HuH-7 (cell line): ENCODE data around the gene TMEM150C.

Experiments used
- DNase-seq: peaks from one replicate; pipeline ENCODE4 v3.0.0; 2011; ENCODE audit warnings: low spot score

The TMEM150C gene

DNA sequence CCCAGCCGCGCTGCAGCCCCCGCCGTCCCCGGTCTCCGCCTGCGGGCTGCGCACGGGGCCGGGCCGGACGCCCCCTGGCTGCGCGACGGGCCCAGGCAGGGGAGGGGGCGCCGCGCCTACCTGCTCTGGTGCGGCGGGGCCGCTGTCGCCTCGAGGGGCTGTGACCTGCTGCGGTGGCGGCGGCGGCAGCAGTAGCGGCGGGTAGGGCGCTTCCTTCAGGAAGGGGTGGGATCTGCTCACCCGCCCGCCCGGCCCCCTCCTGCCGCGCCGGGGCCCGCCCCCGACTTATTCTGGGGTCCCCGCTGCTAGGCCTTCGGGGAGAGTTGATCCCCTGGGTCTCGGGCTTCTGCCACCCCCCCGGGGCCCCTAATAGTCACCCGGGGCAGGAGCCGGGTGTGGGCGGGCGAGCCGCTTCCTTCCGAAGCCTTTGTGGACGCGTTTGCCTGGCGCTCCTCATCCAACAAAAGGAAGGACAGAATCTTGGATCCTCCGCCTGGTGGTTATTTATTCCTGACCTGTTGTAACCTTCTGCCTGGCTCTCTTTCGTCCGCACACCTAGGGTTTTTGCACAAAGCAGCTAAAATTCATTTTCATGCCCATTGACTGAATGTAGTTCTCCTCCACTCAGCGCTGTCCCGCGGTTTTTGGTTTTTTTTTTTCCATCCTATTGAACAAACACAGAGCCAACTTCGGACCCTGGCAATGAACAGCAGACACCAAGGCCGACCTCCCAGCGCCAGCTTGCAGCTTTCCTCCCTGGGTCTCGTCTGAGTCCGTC is at the start of gene TMEM150C:
TMEM150C (minus strand) TSS at position 203 of the 778 bp plus-strand sequence. CDS start 57,331 bp downstream, outside the sequence.
- peak; percentile 53 for DNase-seq

DNA sequence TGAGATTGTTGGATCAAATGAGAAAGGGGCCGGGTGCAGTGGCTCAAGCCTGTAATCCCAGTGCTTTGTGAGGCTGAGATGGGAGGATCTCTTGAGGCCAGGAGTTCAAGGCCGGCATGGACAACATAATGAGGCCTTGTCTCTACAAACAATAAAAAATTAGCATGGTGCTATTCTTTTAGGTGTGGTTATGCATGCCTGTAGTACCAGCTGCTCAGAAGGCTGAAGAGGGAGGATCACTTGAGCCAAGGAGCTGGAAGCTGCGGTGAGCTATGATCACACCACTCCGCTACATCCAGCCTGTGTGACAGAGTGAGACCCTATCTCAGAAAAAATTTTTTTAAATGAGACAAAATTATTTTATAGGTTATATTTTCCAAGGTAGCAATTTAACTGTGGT is 49.7 kb upstream of the TMEM150C start:
- DNase-seq = no peak

DNA sequence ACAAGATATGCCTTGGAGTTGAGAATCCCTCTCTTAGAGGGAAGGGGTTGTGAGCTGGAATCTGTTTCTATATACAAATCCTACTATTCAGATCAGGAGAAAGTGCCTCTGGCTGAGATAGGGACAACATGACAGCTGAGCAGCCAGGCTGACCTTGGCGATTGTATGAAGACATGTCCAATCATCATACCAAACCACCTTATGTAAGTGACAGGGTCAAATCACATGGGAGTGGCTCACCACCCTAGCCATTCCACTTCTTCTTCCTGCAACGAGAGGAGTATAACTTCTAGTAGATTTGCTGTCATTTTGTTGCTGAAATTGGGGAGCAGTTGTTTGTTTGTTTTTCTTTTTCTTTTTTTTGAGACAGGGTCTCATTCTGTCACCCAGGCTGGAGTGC is 48.3 kb upstream of the TMEM150C start:
- DNase-seq = no peak

- DNase-seq = no peak
Measured at GRCh38 chr4:82606622-82607021, 44.8 kb upstream of the TMEM150C start.

DNA sequence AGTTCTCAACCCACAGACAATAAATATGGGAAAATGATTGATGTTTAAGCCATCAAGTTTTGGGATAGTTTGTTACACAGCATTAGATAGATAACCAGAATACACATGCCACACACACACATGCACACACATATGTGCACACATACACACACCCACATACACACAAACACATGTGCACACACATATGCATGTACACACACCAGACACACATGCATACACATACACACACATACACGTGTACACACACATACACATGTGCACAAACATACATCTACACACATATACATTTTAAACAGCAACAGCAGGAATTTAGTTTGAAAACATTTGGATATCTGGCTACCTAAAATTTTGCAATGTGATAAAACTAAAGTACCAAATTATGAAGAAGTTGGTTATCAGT is 42.7 kb upstream of the TMEM150C start:
- DNase-seq = no peak

DNA sequence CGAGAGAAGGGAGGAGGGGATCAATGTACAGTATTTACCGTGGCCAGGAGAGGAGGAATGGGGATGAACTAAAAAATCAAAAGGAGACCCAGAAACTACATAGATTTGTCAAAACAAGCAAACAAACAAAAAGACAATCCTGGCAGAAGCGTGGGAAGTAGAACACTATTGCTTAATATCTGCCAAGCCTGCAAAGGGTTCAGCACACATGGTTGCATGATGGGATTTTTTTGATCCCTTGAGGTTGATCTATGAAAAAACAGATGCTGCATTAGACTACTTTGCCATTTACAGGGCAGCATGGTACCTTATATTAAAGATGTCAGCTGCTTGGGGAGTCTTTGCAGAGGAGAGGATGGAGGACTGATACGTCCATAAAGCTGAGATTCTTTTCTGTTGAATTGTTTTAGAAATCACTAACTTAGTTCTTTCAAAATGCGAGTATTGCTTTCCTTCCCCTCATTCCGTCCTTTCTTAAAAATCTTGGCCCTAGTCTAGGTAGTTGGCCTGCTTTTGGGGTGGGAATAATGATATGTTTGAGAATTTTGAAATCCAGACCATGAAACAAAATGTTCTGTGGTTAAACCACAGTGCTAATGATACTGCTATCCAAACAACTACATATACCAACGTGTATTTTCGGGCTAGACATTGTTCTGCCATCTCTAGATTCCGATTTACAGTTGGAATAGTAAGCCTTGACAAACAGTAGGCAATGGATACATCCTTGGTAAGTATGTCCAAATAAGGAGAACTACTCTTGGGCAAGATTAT is 39.6 kb upstream of the TMEM150C start:
- DNase-seq = no peak

- DNase-seq = peak; percentile 28
Measured at GRCh38 chr4:82599336-82599735, 37.5 kb upstream of the TMEM150C start.

GRCh38 chr4:82594456-82594855 is 32.7 kb upstream of the TMEM150C start:
- no peak for DNase-seq

GRCh38 chr4:82593411-82593810 is 31.6 kb upstream of the TMEM150C start:
- no peak for DNase-seq

DNA sequence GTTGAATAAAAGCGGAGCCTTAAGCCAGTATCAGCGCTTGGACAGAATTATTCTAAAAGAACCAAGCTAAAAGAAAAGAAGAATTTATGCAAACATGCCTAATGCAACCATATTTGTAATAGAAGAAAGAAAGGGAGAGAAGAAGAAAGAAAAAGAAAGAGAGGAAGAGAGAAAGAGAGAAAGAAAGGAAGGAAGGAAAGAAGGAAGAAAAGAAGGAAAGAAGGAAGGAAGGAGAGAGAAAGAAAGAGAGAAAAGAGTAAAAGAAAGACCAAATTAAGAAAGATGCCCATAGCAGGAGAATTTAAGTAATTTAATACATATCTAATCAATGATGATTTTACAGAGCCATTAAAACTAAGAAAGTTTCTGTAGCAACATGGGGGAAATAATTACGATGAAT is 30.9 kb upstream of the TMEM150C start:
- no peak for DNase-seq

GRCh38 chr4:82591592-82591991 is 29.8 kb upstream of the TMEM150C start:
- no peak for DNase-seq

GRCh38 chr4:82589756-82590155 is 28.0 kb upstream of the TMEM150C start:
- no peak for DNase-seq

DNA sequence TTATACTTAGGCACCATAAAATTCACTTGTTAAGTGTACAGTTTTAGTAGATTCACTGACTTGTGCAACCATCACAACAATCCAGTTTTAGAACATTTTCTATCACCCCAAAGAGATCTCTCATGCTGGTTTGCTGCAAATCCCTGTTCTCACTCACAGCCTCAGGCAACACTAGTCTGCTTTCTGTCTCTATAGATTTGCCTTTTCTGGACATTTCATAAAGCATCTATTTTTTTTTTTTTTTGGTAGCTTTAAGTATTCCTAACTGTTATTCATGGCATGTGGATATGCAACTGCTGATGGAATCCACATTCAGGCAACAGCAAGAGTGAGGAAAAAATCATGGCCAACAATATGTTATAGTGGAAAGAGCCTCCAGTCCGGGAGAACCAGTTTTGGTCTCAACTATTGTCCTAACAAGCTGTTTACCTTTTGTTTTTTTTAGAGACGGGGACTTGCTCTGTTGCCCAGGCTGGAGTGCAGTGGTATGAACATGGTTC is 27.0 kb upstream of the TMEM150C start:
- no peak for DNase-seq

DNA sequence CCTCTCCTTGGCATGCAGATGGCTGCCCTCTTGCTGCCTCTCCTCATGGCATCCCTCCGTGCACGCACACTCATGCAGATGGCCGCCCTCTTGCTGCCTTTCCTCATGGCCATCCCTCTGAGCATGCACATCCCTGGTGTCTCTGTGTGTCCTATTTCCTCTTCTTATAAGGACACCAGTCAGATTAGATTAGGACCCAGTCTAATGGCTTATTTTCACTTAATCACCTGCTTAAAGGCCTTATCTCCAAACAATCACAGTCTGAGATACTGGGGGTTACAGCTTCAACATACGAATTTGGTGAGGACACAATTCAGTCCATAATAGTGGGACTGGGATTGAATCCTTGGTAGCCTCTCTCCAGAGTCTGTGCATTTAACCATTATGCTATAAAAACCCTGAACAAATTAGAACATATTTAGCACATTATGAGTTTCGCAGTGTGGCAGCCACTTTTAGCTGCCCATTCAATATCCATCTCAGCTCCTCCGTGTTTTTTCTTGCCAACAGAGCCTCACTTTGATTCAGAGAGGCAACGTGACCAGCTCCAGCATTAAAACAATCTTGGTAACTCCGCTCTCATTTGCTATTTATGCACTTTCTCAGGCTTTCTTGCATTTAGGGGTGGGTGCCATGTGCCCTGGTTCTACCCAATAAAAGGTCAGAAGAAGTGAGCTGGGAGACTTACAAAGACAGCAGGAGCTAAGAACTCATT is 26.2 kb upstream of the TMEM150C start:
- no peak for DNase-seq

DNA sequence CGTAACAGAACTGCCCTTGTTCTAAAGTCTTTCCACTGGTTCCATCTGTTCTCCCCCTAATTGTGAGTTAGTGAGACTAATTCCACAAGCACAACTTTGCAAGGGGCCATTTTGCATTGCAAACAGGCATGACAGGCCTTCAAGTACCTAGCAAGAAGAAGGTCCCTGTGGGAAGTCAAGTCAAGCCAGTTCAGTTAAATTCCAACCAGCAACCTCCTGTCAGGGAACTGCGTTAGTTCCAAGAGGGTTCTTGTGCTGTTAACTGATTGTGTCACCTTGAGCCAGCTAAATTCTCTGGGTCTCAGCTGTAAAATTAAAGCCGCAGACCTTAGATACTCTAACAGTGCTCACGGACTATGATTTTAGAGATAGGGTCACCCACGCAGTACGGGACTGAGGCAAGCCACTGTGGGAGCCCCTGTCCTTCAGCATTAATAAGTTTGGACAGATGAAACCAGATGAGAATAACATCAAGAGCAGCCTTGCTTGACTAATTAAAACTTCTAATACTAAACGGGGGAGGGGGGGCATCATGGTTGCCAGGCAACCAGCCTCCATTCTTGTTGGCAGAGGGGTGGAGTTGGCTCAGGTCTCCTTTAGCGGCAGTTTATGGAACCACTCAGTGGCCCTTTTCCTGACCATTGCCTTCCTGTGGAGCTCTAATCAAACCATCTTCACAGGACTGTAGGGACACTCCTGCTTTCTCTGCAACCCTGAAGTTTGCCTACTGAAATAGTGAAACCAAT is 24.1 kb upstream of the TMEM150C start:
- no peak for DNase-seq

GRCh38 chr4:82584931-82585330 is 23.1 kb upstream of the TMEM150C start:
- DNase-seq = no peak

GRCh38 chr4:82583897-82584587 is 22.3 kb upstream of the TMEM150C start:
- DNase-seq = no peak

DNA sequence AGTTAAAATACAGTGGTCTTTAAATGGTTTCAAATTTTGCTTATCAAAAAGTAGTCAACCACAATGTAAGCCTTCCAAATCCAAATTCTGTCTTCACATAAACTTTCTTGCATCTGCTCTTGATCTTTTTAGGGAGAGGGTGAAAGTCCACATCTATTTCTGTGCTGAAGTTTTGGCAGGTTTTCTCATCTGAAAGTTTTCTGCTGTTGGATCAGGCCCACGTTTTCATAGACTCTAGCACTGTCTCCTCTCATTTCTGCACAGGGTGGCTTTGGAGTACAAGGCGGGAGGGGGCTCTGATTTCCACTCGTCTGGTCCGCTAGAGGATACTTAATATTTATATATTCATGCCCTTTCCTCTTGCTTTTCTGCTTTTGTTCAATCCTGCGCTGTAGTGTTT is 18.1 kb upstream of the TMEM150C start:
- no peak for DNase-seq

DNA sequence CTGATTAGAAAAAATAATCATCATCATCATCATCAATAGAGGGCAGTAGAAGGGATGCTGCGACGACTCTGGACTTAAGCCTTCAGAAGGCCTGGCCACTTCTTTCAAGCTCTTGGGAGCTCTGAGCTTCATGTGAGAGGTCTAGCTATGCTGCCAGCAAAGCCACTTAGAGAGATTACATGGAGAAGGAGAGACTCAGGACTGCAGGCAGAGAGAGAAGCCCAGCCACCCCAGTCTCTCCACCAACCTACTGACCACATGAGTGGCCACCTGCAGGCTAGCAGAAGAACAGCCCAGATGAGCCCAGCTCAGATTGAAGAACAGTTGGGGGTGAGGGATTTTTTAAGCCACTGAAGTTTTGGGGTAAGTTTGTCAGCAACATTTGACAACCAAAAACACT is 17.1 kb upstream of the TMEM150C start:
- DNase-seq = peak; percentile 20

DNA sequence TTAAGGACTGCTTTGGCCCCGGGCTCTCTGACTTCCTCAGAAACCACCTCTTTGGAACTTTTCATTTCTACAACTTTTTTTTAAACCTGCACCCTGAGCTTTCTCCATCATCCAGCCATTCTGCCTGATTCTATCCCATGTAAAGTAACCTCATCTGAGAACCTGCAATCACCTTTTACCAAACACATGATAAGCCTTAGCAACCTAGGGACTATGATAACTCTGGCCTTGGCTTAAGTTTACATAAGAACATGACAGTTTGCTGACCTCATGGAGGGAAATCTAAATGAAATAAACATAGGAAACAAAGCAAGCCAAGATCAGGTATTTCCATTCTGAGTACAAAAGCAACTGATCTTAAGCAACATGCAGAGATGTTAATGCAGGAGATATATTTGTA is 15.7 kb upstream of the TMEM150C start:
- no peak for DNase-seq

- DNase-seq = no peak
Measured at GRCh38 chr4:82569727-82570126, 7.9 kb upstream of the TMEM150C start.
